Spinal cord (tissue), 10 donors: Measurements from ENCODE around the gene RNF151. TPM values are rescaled to one million over a fixed set of nuclear protein-coding genes. Genes with fewer than 3 reads are reported as not detected.
"Not testable (repeated sequence)": the region's sequence is repeated elsewhere in the genome, so short reads cannot be mapped to it uniquely, and the experiment has no call there.

ENCODE experiments used
- DNase-seq, 6 donors: peaks; one replicate each; pipeline versions ENCODE4 v3.0.0 to v3.0.0-alpha.2; 2013 to 2015; ENCODE audit warnings: low spot score in 6 of 6, low read depth in 4 of 6
- H3K27ac ChIP-seq: one replicate; pipeline ENCODE4 v1.5.1; 2013; ENCODE audit warnings: low read depth, low read length, control low read depth
- H3K27me3 ChIP-seq: one replicate; pipeline ENCODE4 v1.6.1; 2013; ENCODE audit warnings: low read length; ENCODE audit not compliant: control insufficient read depth, insufficient read depth
- H3K36me3 ChIP-seq: one replicate; pipeline ENCODE4 v1.6.1; 2013; ENCODE audit warnings: low read length; ENCODE audit not compliant: control insufficient read depth, insufficient read depth
- H3K4me1 ChIP-seq: one replicate; pipeline ENCODE4 v1.6.1; 2013; ENCODE audit warnings: low read length; ENCODE audit not compliant: control insufficient read depth, insufficient read depth
- H3K4me3 ChIP-seq: one replicate; pipeline ENCODE4 v1.5.1; 2013; ENCODE audit warnings: low read depth, low read length, control low read depth
- H3K9me3 ChIP-seq: one replicate; pipeline ENCODE4 v1.6.1; 2013; ENCODE audit warnings: low read length; ENCODE audit not compliant: control insufficient read depth, insufficient read depth
- WGBS: methylation state at CpG from one replicate; pipeline ENCODE4 v1.1.5; 2013; ENCODE audit warnings: missing lambda C conversion rate; ENCODE audit not compliant: insufficient coverage; 5-methylcytosine and 5-hydroxymethylcytosine counted together
- polyA plus RNA-seq, 2 donors: library from polyadenylated mRNA; unstranded; fragments of 120-200 nt; gene quantifications; one replicate each; pipeline ENCODE4 v1.2.1, GENCODE V29; 2013; ENCODE audit not compliant: insufficient read length in 2 of 2
- total RNA-seq, 2 donors: library from RNA; depleted of rRNA in 1 of 2; stranded (reverse); fragments of 120-200 nt in 1 of 2; fragments of >200 nt in 1 of 2; gene quantifications; one replicate each; pipeline versions ENCODE4 v1.2.3 to v1.2.4, GENCODE V29; 2013 to 2014
- donor health status: healthy.

RNF151 gene
- total and polyA plus RNA-seq, 4 donors: not detected

DNA sequence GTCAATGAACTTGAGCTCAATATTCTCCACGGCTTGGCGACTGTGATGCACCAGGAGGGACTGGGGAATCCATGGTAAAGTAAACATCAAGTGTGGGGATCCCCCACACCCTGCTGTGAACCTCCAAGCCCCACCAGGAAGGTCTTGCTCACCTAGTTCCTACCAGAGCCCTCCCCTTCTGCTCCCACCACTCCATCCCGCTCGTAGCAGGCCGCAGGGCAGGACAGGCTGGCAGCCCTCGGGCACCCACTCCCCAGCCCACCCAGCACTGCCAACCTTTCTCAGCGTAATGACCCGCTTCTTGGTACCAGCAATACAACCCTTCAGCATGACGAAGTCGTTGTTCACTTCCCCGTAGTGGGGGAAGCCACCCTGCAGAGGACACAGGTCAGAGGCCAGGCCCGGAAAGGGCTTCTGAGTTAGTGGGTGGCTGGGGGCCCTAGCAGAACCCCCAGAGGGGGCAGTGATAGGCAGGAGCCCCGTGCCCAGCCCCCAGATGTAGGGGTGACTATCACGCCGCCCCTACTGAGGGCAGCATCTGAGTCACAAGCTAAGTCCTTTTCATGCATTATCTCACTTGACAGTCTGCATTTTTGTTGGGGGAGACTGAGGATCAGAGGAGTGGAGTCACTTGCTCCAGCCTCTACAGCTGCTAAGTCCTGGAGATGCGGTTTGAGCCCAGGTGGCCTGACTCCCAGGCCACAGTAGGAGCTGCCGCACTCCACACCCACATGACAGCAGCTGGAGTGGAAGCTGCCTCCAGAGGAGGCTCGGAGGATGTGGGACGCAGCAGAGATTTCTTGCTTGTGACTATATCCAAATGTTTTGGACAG is 20.9 kb upstream of the RNF151 start:
- H3K9me3 ChIP-seq: no peaks in the 10 kb centered on the region
- no peak for DNase-seq
- H3K36me3 ChIP-seq: peaks cover 10% of the 10 kb centered on the region
- no peak overlapping the region for H3K4me3 ChIP-seq
- peaks cover 23% of the 10 kb centered on the region for H3K4me1 ChIP-seq
- no peaks in the 10 kb centered on the region for H3K27me3 ChIP-seq
- H3K27ac ChIP-seq: no peak overlapping the region
- WGBS: 83% methylated on average over 13 of the region's 19 CpGs

GRCh38 chr16:1946495-1947368 is 19.9 kb upstream of the RNF151 start:
- H3K4me1 ChIP-seq: peaks cover 18% of the 10 kb centered on the region
- H3K9me3 ChIP-seq: no peaks in the 10 kb centered on the region
- no peak overlapping the region for H3K27ac ChIP-seq
- H3K36me3 ChIP-seq: peaks cover 3% of the 10 kb centered on the region
- 80% methylated on average over 38 of the region's 38 CpGs for WGBS
- H3K27me3 ChIP-seq: no peaks in the 10 kb centered on the region
- H3K4me3 ChIP-seq: no peak overlapping the region
- no peak for DNase-seq

GRCh38 chr16:1947369-1947670 is 19.3 kb upstream of the RNF151 start:
- H3K4me3 ChIP-seq: no peak overlapping the region
- H3K36me3 ChIP-seq: peaks cover 3% of the 10 kb centered on the region
- no peaks in the 10 kb centered on the region for H3K27me3 ChIP-seq
- H3K4me1 ChIP-seq: peaks cover 12% of the 10 kb centered on the region
- no peak for DNase-seq
- H3K27ac ChIP-seq: no peak overlapping the region
- WGBS: 92% methylated on average over 9 of the region's 9 CpGs
- H3K9me3 ChIP-seq: no peaks in the 10 kb centered on the region

DNA sequence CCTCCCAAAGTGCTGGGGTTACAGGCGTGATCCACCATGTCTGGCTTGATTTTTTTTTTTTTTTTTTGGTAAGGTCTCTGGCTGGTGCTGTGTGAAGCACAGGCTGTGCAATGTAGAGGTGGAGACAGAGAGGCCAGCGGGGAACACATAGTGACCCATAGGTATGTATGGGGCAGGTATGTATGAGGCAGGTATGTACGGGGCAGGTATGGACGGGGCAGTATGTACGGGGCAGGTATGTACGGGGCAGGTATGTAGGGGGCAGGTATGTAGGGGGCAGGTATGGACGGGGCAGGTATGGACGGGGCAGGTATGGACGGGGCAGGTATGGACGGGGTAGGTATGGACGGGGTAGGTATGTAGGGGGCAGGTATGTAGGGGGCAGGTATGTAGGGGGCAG is 17.1 kb upstream of the RNF151 start:
- H3K4me3 ChIP-seq: no peak overlapping the region
- DNase-seq: no peak
- 92% methylated on average over 7 of the region's 11 CpGs for WGBS
- H3K27ac ChIP-seq: no peak overlapping the region
- H3K36me3 ChIP-seq: peaks cover 3% of the 10 kb centered on the region
- no peaks in the 10 kb centered on the region for H3K27me3 ChIP-seq
- no peaks in the 10 kb centered on the region for H3K4me1 ChIP-seq
- no peaks in the 10 kb centered on the region for H3K9me3 ChIP-seq

- no peak overlapping the region for H3K27ac ChIP-seq
- no peak overlapping the region for H3K4me3 ChIP-seq
- whole genome bisulfite sequencing: 74% methylated on average over 7 of the region's 7 CpGs
- no peaks in the 10 kb centered on the region for H3K9me3 ChIP-seq
- no peaks in the 10 kb centered on the region for H3K4me1 ChIP-seq
- peaks cover 3% of the 10 kb centered on the region for H3K36me3 ChIP-seq
- H3K27me3 ChIP-seq: no peaks in the 10 kb centered on the region
- DNase-seq: no peak
Measured at GRCh38 chr16:1950047-1950446, 16.6 kb upstream of the RNF151 start.

- 87% methylated on average over 19 of the region's 19 CpGs for WGBS
- H3K36me3 ChIP-seq: peaks cover 3% of the 10 kb centered on the region
- H3K4me3 ChIP-seq: no peak overlapping the region
- H3K4me1 ChIP-seq: no peaks in the 10 kb centered on the region
- no peaks in the 10 kb centered on the region for H3K27me3 ChIP-seq
- DNase-seq: no peak
- no peaks in the 10 kb centered on the region for H3K9me3 ChIP-seq
- H3K27ac ChIP-seq: no peak overlapping the region
Measured at GRCh38 chr16:1950559-1950958, 16.1 kb upstream of the RNF151 start.

DNA sequence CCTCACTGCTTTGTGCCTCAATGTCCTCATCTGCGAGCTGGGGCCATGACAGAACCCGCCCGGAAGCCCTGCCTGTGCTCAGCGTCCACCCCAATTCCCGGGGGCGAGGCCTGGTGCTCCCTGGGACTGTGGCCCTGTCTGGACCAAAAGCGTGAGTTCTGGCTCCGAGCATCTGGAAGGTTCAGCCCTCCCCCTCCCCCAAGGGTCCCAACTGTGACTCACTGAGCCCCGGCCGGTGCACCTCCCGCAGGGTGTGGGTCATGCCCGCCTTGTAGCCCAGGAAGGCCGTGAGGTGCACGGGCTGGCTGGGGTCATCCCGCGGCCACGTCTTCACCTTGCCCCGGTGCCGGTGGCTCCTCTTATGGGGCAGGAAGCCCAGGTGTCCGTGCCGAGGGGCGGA is 12.9 kb upstream of the RNF151 start:
- Histone ChIP-seq H3K36me3 (no peaks in the 10 kb centered on the region), H3K27me3 (no peaks in the 10 kb centered on the region), H3K27ac (no peak overlapping the region), H3K4me1 (peaks cover 2% of the 10 kb centered on the region), H3K9me3 (no peaks in the 10 kb centered on the region), H3K4me3 (no peak overlapping the region)
- 92% methylated on average over 19 of the region's 22 CpGs for WGBS
- DNase-seq: no peak

DNA sequence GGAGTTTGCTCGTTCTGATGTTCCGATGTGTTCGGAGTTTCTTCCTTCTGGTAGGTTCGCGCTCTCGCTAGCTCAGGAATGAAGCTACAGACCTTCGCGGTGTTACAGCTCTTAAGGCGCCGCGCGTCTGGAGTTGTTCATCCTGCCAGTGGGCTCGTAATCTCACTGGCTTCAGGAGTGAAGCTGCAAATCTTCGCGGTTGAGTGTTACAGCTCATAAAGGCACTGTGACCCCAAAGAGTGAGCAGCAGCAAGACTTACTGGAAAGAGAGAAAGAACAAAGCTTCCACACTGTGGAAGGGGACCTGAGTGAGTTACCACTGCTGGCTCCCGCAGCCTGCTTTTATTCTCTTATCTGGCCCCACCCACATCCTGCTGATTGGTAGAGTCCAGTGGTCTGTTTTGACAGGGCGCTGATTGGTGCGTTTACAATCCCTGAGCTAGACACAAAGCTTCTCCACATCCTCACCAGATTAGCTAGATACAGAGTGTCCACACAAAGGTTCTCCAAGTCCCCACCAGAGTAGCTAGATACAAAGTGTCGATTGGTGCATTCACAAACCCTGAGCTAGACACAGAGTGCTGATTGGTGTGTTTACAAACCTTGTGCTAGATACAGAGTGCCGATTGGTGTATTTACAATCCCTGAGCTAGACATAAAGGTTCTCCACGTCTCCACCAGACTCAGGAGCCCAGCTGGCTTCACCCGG is 9.1 kb upstream of the RNF151 start:
- peaks cover 11% of the 10 kb centered on the region for H3K36me3 ChIP-seq
- H3K27me3 ChIP-seq, H3K27ac ChIP-seq, H3K4me3 ChIP-seq, H3K9me3 ChIP-seq, DNase-seq: not testable (repeated sequence)
- 92% methylated on average over 18 of the region's 22 CpGs for WGBS
- H3K4me1 ChIP-seq: peaks cover 26% of the 10 kb centered on the region

GRCh38 chr16:1958143-1958491 is 8.5 kb upstream of the RNF151 start:
- WGBS: 61% methylated on average over 30 of the region's 30 CpGs
- not testable (repeated sequence) for DNase-seq, H3K27ac ChIP-seq, H3K4me3 ChIP-seq, H3K27me3 ChIP-seq, H3K9me3 ChIP-seq
- peaks cover 31% of the 10 kb centered on the region for H3K4me1 ChIP-seq
- H3K36me3 ChIP-seq: peaks cover 16% of the 10 kb centered on the region
